ENCODE data around the gene PRRG2. TPM values are rescaled to one million over a fixed set of nuclear protein-coding genes. Genes with fewer than 3 reads are reported as not detected.
A peak's percentile ranks its signal among the peaks of the same experiment; 100 is the strongest.

Gene PRRG2
- total and polyA plus RNA-seq, 2 of the 13 experiments (the other 11 are each of a cell fraction or from before 2014, with no cell fraction given), result 0.66 to 0.82 TPM

- TF ChIP-seq ZNF646 (CRISPR knock-in tag; IDR thresholded peaks at IDR 0.05), result no peak
- TF ChIP-seq ATRX (CRISPR knock-in tag; IDR thresholded peaks at IDR 0.05; ENCODE audit: borderline replicate concordance), result no peak
- TF ChIP-seq ZNF549 (CRISPR knock-in tag; IDR thresholded peaks at IDR 0.05), result no peak
- TF ChIP-seq RAD21 (CRISPR knock-in tag; IDR thresholded peaks at IDR 0.05), result no peak
- TF ChIP-seq ZNF24 (IDR thresholded peaks at IDR 0.05), result no peak
- no peak for TF ChIP-seq KDM4B (CRISPR knock-in tag; IDR thresholded peaks at IDR 0.05)
- no peak for TF ChIP-seq ZBTB14 (CRISPR knock-in tag; IDR thresholded peaks at IDR 0.05)
- no peak for TF ChIP-seq ZBTB34 (CRISPR knock-in tag; IDR thresholded peaks at IDR 0.05)
- no peak for TF ChIP-seq ZNF713 (CRISPR knock-in tag; IDR thresholded peaks at IDR 0.05)
- TF ChIP-seq IRF9 (CRISPR knock-in tag; IDR thresholded peaks at IDR 0.05; ENCODE audit: borderline replicate concordance), result no peak
- no peak for TF ChIP-seq ZNF207 (IDR thresholded peaks at IDR 0.05; ENCODE audit: borderline replicate concordance)
- TF ChIP-seq ZNF572 (CRISPR knock-in tag; IDR thresholded peaks at IDR 0.05), result no peak
- peak; percentile 70 for TF ChIP-seq GATAD1 (CRISPR knock-in tag; IDR thresholded peaks at IDR 0.05)
- no peak for TF ChIP-seq ZBTB1 (CRISPR knock-in tag; IDR thresholded peaks at IDR 0.05; ENCODE audit: borderline replicate concordance)
- TF ChIP-seq ZNF749 (CRISPR knock-in tag; IDR thresholded peaks at IDR 0.05; ENCODE audit: borderline replicate concordance), result 0 out of 2 replicates have a peak, but pooled peaks have one; percentile 35
- no peak for TF ChIP-seq CSRNP1 (CRISPR knock-in tag; IDR thresholded peaks at IDR 0.05)
These were observed 59.2 kb downstream of the PRRG2 start, which contains the start of gene RRAS (continued) for GRCh38 chr19:49640113-49640898.

Data from HepG2 (cell line).